NCI-H1930 (cell line): ENCODE results near the gene KAZN.

Experiments
- DNase-seq, 2 experiments: peaks; one replicate each; lab custom pipeline; 2025; lab: John Stamatoyannopoulos, UW

Gene KAZN

DNA sequence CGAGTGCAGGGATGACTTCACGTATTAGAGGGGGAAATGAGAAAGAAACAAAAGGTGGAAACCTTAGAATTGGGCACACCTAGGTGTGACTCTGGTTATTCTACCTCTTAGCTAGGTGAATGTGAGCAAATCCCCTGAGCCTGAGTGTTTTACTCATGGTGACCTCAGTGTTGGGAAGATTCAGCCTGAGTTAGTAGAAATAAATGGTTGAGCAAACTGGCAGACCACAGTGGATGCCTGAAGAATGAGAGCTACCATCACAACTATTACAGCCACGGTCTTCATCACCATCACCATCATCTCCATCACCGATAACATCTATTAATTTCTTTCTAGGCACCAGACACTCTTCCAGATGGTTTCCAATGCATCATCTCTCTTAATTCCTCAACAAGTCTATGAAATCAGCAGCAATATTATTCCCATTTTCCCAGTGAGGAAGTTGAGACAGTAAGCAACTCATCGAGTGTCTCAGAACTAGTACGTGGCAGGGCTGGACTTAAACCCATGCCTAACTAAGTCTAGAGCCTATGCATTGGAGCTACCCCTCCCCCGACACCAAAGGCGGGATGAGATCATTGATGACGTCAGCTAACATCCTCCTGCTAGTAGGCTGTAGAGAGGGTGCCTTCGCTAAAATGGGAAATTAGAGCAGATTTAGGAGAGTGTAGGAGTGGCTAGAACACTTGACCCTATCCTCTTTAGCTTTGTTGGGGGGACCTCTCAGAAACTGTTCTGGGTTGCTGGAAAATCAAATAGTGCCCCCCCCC, 7.9 kb upstream of the KAZN start:
- no peak for DNase-seq

DNA sequence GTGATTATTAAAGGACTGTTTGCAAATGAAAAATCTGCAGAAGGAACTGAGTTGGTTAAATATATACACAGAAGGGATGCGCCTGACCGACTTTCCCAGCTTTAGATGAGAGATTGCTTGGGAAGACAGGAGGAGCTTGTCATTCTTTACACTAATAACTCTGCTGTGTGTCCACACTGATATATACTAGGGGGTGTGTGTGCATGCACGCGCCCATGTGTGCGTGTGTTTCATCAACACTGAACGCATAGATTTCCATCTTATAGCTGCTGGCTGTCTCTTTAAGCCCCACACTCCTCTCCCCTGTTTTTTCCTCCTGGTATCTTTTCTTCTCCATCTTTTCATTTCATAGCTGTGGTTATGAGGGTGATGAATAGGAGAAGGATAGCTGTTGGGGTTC, 6.9 kb upstream of the KAZN start:
- DNase-seq = no peak

DNA sequence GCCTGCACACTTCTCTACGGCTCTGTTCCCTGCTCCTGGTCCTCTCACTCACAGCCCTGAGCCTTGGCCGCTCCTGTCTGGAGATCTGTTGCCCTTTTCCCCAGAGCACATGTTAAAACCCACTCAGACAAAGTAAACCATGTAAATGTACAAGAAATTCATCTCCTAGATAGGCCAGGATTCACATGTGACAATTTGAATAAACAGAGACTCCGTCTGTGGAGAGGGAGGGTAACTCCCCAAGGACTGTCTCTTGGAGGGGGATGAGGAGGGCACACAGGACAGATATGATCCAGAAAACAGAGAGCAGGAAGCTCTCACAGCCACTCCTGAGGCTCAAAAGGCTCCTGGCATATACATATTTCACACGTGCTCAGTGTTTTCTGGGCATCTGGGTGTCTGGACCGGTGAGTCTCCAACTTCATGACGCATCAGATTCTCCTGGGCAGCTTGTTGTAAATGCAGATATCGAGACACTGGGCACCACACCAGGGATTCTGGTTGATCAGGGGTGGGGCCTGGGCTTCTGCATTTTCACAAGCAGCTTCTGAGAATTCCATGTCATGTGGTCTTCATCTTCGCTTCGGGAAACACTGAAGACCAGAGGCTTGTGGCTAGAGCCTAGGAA, 6.4 kb upstream of the KAZN start:
- DNase-seq = no peak

DNA sequence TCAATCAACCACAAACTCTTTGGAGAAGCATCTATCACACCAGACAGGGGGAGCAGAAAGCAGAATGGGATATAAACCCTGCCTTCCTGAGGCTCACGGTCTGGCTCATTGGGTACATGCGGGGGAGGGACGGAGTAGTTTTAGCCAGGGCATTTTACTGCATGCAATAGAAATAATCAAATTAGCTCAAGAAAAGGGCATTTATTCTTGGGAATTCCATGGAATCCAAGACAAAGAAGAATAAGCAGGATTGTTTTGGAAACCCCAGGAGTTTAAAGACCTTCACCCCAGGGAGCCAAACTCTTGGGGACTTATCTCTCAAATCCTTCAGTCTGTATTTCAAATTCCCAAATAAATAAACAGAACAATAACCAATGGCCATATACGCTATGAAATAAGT, 5.2 kb upstream of the KAZN start:
- no peak for DNase-seq

DNA sequence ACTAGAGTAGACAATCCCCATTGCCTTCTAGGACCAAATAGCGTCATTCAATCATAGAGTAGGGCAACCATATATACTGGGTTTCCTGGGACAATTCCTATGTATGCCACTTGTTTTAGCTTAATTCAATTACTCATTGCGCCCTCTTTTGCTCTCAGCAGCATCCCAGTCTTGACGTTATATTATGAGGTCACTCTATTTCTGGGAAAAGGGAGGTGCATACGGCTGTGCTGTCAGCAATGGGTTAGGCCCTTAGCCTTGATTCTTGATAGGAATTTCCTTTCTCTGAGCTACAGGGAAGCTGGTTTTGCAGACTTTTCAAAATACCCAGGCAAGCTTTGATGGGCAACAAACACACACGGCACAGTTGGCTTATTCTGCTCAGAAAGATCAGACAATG, 4.4 kb upstream of the KAZN start:
- DNase-seq = no peak

DNA sequence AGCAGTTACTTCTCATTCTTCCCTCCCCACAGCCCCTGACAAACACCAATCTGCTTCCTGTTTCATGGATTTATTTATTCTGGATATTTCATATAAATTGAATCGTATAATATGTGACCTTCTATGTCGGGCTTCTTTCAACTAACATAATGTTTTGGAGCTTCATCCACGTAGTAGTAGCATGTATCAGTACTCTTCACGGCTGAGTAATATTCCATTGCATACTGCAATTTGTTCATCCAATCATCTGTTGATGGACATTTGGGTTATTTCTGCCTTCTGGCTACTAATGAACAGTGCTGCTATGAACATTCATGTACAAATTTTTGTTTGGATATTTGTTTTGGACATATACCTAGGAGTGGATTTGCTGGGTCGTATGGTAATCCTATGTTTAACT, 1.9 kb upstream of the KAZN start:
- no peak for DNase-seq

DNA sequence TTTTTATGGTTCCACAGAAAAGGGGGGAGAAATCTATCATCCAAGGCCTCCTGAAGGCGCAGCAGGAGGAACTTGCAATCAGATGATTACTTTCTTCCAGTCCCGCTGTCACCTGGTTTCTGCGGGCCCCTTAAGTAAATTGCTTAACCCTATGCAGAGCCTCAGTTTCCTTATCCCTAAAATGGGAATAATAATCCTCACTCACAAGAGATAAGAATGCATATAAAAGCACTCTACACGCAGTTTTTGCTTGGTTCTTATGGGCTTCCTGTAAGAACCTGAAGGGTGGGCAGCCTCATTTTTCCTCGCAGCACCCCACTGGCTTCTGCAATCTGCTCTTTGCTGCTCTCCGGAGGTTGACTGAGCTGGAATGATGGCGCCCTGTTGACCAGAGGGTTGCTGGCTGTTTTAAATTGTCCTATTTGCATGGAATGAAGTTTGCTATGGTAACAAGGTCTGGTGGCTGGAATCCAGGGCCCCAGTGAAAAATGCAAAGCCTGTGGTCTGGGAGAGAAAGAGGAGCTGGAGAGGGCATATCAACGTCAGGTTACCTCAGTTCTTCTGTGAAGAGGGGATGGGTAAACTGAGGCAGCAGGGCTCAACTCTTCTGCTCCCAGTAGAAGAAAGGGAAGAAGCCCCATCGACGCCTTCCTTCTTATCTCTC, 1.0 kb upstream of the KAZN start:
- DNase-seq = no peak

DNA sequence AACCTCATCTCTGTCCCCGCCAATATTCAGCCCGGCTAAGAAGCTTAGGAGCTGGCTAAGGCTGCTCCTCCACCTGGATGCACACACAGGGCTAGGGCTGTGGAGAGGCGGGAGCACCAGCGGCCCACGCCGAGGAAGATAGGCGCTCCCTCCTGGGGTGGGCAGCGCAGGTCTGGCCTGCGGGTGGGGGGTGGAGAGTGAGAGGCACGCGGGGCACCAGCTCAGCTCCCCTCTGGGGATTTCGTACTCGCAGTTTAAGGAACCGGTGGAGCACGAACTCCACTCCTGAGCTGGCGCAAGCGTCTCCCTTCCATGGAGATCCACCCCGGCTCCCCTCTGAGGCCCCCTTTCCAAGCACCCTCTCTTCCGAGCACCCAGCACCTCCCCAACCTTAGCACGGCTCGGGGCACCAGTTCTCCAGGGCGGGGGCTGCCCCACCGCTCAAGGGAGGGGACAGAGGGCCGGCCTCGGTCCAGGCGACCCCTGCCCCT, 433 bp upstream of the KAZN start:
- DNase-seq = peak; percentile 14 to 43

DNA sequence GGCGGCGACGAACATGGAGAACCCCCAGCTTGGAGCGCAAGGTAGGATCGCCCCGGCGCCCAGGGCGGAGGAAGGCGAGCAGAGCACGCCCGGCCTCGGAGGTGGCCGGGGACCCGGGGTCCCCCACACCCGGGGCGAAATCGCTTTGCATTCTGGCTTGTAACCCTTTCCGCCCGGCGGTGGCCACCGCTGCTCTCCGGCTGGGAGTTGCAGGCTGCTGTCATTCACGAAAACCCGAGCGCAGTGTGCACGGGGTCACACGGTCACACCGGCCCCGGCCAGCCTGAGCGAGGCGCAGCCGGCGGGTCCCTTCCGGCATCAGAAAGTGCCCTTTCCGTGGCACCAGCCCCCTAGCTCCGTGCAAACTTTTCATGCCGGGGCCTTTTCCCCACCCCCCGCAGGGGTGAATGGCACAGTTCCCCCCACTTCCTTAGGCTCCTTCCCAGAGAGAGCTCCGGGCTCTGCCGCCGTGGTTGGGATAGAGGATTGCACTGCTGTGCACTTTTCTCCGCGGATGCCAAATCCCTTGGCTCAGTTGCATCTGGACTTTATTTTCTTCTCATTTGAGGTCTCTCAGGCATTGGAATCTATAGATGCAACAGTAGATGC, 802 bp downstream of the KAZN start:
- DNase-seq = no peak

DNA sequence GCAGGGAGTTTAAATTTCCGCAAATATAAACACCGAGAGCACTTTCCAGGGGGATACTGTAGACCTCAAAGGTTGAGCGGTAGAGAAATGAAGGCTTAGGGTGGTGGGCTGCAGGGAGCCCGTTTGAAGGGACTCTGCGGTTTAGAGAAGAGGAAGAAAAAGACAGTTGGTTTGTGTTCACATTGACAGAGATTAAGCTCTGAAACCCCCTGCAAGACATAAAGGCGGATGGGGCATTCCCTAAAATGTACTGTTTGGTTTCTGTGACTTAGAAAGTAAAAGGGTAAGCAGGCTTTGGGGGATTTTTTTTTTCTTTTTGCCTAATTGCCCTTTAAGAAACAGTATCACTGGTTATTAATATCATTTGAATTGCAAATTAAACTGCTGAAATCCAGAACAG, 1.3 kb downstream of the KAZN start:
- DNase-seq = no peak

DNA sequence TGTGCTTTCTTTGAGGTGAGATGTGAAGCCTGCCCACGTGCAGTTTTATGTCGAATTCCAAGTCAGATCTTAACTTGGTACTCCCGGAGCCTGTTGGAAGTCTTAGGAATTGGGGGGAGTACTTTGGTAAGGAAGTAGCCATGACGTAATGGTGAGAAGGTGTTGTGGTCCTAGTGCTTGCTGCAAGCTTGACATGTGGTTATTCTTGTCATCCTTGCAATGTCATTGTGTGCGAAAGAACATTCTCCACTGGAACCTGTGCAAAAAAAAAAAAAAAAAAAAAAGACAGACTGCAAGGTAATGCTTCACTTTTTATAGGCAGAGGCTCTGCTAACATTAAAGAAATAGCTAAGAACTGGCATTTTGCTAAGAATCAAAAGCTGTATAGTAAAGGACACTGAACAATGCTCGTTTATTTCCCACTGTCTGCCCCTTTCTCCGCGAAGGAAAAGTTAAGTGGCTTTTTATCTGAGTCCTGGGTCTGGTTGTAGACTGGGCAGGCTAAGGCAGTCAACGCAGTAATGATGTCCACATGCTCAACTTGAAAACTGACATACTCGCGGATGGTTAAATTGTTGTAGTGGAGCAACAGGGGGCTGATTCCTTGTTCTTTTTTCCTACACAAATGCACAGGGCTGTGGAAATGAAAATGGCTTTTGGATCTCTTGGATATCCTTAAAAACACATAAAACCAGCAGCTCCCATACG, 2.1 kb downstream of the KAZN start:
- DNase-seq = no peak

DNA sequence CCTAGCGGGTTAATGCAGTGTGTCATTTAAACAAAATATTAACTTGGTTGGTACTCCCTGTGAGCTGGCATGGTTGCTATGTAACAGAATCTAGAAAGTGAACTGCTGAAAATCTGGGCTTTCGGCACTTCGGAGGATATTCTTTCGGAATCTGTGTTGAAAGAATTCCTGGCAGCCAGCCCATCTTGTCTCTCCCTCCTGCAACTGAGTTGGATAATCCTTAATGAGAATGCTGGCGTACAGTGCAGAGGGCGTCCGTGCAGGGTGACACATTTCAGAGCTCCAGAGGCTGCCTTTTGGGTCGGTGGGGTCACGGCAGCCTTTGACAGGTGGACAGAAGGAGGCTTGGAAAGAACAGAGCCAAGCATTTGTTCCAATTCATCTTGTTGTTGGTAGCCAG, 3.7 kb downstream of the KAZN start:
- no peak for DNase-seq

DNA sequence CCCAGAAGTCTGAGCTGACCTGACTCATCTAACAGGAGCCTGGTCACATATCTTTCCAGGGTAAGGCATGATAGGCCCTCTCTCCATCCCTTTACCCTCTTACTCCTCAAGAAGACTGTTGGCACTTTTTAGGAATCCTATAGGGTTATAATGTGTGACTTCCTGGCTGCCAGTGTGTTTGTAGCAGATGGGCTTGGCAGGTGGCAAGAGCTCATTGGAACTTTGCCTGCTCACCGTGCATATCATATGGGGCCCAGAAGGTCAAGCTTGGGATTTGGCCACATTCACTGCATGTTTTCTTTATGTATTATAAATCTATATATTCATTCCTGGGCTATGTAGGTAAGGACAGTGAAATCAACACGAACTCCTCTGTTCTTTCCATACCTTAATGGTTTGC, 5.2 kb downstream of the KAZN start:
- DNase-seq = no peak

DNA sequence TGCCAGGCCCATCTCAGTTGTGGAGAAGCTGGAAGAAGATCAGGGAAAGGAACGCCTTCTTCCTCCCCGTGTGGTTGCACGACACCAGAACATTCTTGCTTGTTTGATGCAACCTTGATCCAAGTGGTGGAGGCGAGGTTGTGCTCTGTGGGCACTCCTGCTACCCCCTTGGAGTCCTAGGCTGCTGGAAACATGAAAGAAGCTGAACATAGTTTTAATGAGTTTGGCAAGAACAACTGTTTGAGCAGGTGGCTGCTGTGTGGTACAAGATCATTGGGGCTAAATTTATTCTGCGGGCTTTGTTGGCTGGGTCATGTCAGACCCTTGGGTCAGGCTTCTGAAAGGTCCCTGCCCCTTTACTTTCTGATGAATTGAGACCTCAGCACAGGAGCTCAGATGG, 5.9 kb downstream of the KAZN start:
- DNase-seq = no peak

DNA sequence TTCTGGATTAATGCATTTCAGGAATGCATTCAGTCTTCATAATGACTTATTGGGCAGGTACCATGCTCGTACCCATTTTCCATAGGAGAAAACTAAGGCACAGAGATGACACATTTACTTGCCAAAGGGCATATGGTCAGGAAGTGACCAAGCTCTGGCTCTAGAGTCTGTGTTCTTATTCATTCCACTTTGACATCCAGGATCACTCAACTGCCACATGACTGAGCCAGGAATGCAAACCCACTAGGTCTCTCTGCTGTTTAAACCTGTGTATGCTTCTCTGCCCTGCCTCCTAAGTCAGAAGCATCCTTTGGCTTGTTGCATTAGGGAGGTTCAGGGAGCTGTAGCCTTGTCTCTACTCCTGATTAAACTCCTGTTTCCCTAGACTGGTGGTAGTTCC, 7.5 kb downstream of the KAZN start:
- DNase-seq = no peak

DNA sequence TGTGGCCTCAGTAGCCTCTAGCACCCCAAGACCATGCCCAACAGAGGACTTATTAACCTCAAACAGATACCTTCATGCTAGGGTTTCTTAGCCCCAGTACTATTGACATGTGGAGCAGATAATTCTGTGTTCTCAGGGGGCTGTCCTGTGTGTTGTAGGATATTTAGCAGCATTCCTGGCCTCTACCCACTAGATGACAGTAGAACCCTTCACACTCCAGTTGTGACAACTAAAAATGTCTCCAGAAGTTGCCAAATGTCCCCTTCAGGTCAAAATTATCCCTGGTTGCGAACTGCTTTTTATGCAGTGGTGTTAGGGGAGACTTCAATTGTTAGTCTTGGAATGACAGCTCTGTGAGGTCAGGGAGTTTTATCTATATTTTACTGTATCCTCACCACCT, 8.1 kb downstream of the KAZN start:
- DNase-seq = no peak

DNA sequence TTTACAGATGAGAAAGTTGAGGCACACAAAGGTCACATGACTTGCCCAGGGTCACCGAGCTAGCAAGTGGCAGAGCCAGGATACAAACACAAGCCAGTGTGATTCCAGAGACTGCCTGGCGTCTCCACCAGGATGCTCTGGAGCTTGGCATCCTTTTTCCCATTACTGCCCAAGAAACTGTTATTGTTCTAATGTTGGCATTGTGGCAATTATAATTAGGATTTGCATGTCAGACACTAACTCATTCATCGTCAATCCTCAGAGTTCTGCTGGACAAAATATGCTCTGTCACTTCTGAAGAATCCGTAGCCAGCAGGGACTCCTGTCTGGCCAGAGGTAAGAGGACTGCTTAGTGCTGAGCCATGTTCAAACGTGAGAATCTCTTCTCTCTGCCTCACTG, 8.8 kb downstream of the KAZN start:
- DNase-seq = no peak

DNA sequence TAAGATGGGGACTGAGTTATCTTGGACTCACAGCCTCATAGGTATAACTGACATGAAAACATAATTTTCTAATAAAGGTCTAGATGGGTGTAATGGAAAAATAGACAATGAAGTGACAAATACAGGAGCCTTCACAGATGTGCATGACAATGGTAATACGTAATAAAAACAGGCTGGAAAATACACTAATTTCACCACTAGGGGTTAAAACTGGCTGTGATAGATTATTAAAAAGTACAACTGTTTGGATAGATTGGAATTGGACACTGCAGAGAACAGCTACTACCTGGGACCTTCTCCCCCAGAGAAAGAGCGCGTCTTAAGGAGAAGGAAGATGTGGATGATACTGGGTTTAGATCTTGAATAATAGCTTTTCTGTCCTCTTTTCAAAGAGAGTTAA, 9.8 kb downstream of the KAZN start:
- DNase-seq = no peak

DNA sequence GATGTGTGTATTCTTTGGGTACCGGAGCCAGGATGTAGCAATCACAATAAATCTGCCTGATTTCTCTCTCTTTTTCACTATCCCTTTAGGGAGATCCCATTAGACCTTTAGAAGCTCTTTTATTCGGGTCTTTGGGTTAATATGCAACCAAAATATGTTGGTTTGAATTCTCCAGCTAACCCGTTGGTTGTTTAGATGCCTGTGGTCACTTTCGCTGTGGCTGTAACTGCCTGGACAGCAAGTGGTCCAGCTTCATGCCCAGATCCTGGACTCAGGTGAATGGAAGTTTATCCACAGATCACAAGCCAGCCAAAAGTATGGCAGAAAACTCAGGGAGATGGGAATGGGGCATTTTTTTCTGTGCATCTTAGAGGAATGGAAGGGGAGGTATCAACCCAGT, 12.3 kb downstream of the KAZN start:
- DNase-seq = no peak

DNA sequence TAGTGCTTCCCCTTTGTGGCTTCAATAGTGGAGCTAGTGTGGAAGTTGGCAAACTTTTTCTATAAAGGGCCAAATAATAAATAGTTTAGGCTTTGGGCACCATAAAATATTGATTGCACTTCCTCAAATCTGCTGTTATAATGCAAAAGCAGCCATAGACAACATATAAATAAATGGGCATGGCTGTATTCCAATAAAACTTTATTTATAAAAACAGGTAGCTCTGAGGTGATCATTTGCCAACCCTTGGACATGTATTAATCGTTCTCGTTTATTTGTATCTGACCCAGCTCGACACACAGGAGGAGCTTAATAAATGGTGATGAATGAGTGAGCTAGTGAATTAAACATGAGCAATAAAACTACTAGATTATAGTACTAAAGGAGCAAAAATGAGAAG, 13.3 kb downstream of the KAZN start:
- no peak for DNase-seq

DNA sequence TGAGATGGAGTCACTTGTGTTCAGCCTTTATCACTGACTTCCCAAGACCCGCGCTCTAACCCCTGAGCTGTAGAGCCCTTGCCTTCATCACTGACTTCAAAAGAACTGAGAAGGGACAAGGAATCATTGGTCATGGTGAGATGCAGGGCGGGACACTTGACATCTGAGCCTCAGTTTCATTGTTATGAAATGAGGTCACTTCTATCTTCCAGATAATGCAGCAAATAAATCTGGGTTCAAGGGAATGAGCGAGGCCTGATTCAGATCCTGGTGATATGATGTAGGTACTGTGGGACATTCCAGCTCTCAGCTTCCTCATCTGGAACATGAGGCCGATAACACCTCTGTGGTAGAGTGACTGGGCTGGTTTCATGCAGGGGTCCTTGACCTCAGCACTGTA, 13.8 kb downstream of the KAZN start:
- no peak for DNase-seq

DNA sequence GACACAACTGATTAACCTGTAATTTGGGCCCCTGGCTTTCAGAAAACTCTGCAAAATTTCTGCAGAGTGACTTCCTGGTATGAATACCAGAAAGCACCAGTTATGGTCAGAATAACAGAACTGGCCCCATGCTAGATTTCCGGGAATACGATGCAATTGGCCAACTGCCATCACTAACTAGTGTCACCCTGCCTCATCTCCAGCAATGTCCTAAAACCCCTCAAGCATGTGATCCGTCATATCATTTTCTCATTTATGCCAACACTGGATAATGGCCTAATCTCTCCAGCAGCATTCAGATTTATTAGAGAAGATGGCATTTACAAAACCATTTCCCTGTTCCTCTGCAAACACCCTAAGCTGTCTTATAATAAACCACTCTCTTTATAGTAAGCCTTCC, 15.4 kb downstream of the KAZN start:
- no peak for DNase-seq
